ENCODE measurements around the gene PRR36. TPM values are rescaled to one million over a fixed set of nuclear protein-coding genes. Genes with fewer than 3 reads are reported as not detected.

PRR36 gene
- total and polyA plus RNA-seq, 2 donors (not counting 1 experiment from before 2014, with no cell fraction given): 0.01 TPM; not detected in 1

GRCh38 chr19:7829561-7830271 is 44.5 kb downstream of the PRR36 start, which contains the start of gene EVI5L:
EVI5L (plus strand) TSS chr19:7830218; CDS start chr19:7846543, 16,325 bp downstream.
- Histone ChIP-seq H3K9me3 (ENCODE audit: control extremely low read depth in 1 of 3, control insufficient read depth in 2 of 3, insufficient read depth in 1 of 3, low read length in 2 of 3) (peaks cover 0 to 3% (median 0%) of the 10 kb centered on the region in 3 donors), H3K36me3 (replicated peaks in 1 of 2; ENCODE audit: control extremely low read depth in 1 of 2, control insufficient read depth in 1 of 2, extremely low read depth in 1 of 2, insufficient read depth in 2 of 2, low read length in 1 of 2) (no peaks in the 10 kb centered on the region), H3K9ac (ENCODE audit: low read length) (peak within 1 kb of the TSS; percentile 66), H3K4me1 (ENCODE audit: control insufficient read depth in 2 of 2, insufficient read depth in 2 of 2, low read length in 2 of 2) (peaks cover 8 to 15% of the 10 kb centered on the region in 2 donors), H3K4me2 (replicated peaks; ENCODE audit: low read depth, low read length, poor library complexity, severe bottlenecking) (peak within 1 kb of the TSS; percentile 79), H4K20me1 (ENCODE audit: control insufficient read depth, insufficient read depth, low read length, poor library complexity, severe bottlenecking) (no peaks in the 10 kb centered on the region), H3K27ac (ENCODE audit: low read length in 2 of 2) (peak within 1 kb of the TSS in 1 of 2 donors; percentile 62), H3K4me3 (ENCODE audit: control extremely low read depth in 1 of 5, extremely low read depth in 1 of 5, insufficient read depth in 1 of 5, low read depth in 2 of 5, low read length in 4 of 5) (peak within 1 kb of the TSS in 4 of 5 experiments; percentile 39 to 64 (median 55)), H2AFZ (ENCODE audit: insufficient read depth, low read depth, low read length, poor library complexity, severe bottlenecking) (peak within 1 kb of the TSS; percentile 68), H3K79me2 (ENCODE audit: control insufficient read depth, insufficient read depth, low read length) (peaks cover 28% of the 10 kb centered on the region), H3K27me3 (replicated peaks in 1 of 4; ENCODE audit: control extremely low read depth in 1 of 4, control insufficient read depth in 3 of 4, insufficient read depth in 4 of 4, low read length in 3 of 4) (no peaks in the 10 kb centered on the region)
- intact Hi-C loops (cut with micrococcal nuclease): loop anchor here (1.0 to 2.0 kb wide), 7 partner anchors 15 to 150 kb away; partner anchors contain the start of genes MAP2K7 and SNAPC2
- H3K27ac Mint-ChIP-seq: peak within 1 kb of the TSS; percentile 84
- no peaks in the 10 kb centered on the region for H3K27me3 Mint-ChIP-seq
- DNase-seq: peak; percentile 99
- under 1% methylated on average over 39 of the region's 45 CpGs for WGBS (ENCODE audit: insufficient coverage)
- H3K9me3 Mint-ChIP-seq (ENCODE audit: insufficient read depth): no peaks in the 10 kb centered on the region
- ChIA-PET CTCF (interaction anchor here (0.6 to 1.4 kb wide), 2 partner anchors 88 to 261 kb away, joined by 3 to 5 read pairs; no protein-coding TSS in a partner anchor), POLR2A (interaction anchor here (0.7 kb wide), 2 partner anchors 12 to 642 kb away, joined by 3 to 4 read pairs; no protein-coding TSS in a partner anchor)
- TF ChIP-seq EZH2 (IDR thresholded peaks at IDR 0.05; ENCODE audit: borderline replicate concordance, insufficient read depth, low read depth, low read length, poor library complexity, severe bottlenecking): no peak
- no peak for TF ChIP-seq CTCF (IDR thresholded peaks at IDR 0.05)
- H3K4me3 Mint-ChIP-seq: peak within 1 kb of the TSS; percentile 82
- H3K4me1 Mint-ChIP-seq: peaks cover 24% of the 10 kb centered on the region
- ATAC-seq (ENCODE audit: low read depth): peak; percentile 81
